Measurements from ENCODE around the gene RPL27. TPM values are rescaled to one million over a fixed set of nuclear protein-coding genes. Genes with fewer than 3 reads are reported as not detected.

RPL27 gene
- total and polyA plus RNA-seq, 2 of the 4 experiments (the other 2 are of a cell fraction), result 1,595 to 2,806 TPM

- Histone ChIP-seq H4K20me1 (ENCODE audit: insufficient read depth, low read length) (peaks cover 37% of the 10 kb centered on the region), H2AK9ac (replicated peaks; ENCODE audit: low read depth, low read length, poor library complexity) (peak overlapping the region; percentile 79), H3K4me1 (ENCODE audit: control insufficient read depth, insufficient read depth, low read length) (peaks cover 6% of the 10 kb centered on the region), H2BK15ac (ENCODE audit: low read depth, low read length) (no peak overlapping the region), H3K4me3 (ENCODE audit: insufficient read depth, low read depth, low read length) (peak overlapping the region; percentile 64), H3K14ac (replicated peaks; ENCODE audit: low read depth, low read length) (peak overlapping the region; percentile 93), H3K18ac (ENCODE audit: low read depth, low read length) (peak overlapping the region; percentile 2; the same call in 1 of the 2 replicates), H4K5ac (ENCODE audit: low read depth, low read length) (peak overlapping the region; percentile 44; the same call in 1 of the 2 replicates), H3K56ac (ENCODE audit: extremely low read depth, insufficient read depth, low read length) (peak overlapping the region; percentile 88), H3K27ac (ENCODE audit: insufficient read depth, low read length) (peak overlapping the region; percentile 86), H2BK5ac (ENCODE audit: low read depth, low read length, poor library complexity, severe bottlenecking) (peak overlapping the region; percentile 92), H3K79me1 (ENCODE audit: low read depth in 1 of 2, low read length in 2 of 2) (peaks cover 12 to 51% of the 10 kb centered on the region in 2 experiments; a peak in 3 of 4 replicates), H2BK120ac (ENCODE audit: low read depth, low read length) (no peak overlapping the region), H4K91ac (ENCODE audit: insufficient read depth, low read depth, low read length) (peak overlapping the region; percentile 73), H3K4ac (ENCODE audit: low read depth, low read length) (peak overlapping the region; percentile 94), H3K9me3 (ENCODE audit: control insufficient read depth, insufficient read depth, low read length) (no peaks in the 10 kb centered on the region), H3K9ac (ENCODE audit: low read depth, low read length) (peak overlapping the region; percentile 91), H2AFZ (replicated peaks; ENCODE audit: low read length, poor library complexity) (peak overlapping the region; percentile 87), H3K9me1 (ENCODE audit: insufficient read depth, low read length) (0 out of 2 replicates have a peak, but pooled peaks cover 3% of the 10 kb centered on the region), H3K23ac (ENCODE audit: low read depth, low read length) (peak overlapping the region; percentile 72), H2AK5ac (ENCODE audit: low read depth, low read length) (peak overlapping the region; percentile 96), H2BK20ac (ENCODE audit: low read depth, low read length) (no peak overlapping the region), H3K4me2 (ENCODE audit: low read depth, low read length) (peak overlapping the region; percentile 98), H3K36me3 (ENCODE audit: control insufficient read depth, insufficient read depth, low read length) (peaks cover 31% of the 10 kb centered on the region), H4K8ac (ENCODE audit: low read depth in 2 of 2, low read length in 2 of 2) (peak overlapping the region; percentile 54 to 91), H3K27me3 (ENCODE audit: control insufficient read depth, insufficient read depth, low read length) (no peaks in the 10 kb centered on the region)
- no TSS peak for BruUV-seq (replicated peaks)
- DNase-seq (no peak), ATAC-seq (ENCODE audit: low read depth) (no peak)
- ChIA-PET CTCF (interaction anchor here (1.9 kb wide), 1 partner anchor 30 kb away, joined by 9 read pairs; no protein-coding TSS in a partner anchor), POLR2A (ENCODE audit: unreplicated experiment) (interaction anchor here (1.6 kb wide), 1 partner anchor 10 kb away, joined by 5 read pairs; no protein-coding TSS in a partner anchor)
- TF ChIP-seq, protein P1, sequence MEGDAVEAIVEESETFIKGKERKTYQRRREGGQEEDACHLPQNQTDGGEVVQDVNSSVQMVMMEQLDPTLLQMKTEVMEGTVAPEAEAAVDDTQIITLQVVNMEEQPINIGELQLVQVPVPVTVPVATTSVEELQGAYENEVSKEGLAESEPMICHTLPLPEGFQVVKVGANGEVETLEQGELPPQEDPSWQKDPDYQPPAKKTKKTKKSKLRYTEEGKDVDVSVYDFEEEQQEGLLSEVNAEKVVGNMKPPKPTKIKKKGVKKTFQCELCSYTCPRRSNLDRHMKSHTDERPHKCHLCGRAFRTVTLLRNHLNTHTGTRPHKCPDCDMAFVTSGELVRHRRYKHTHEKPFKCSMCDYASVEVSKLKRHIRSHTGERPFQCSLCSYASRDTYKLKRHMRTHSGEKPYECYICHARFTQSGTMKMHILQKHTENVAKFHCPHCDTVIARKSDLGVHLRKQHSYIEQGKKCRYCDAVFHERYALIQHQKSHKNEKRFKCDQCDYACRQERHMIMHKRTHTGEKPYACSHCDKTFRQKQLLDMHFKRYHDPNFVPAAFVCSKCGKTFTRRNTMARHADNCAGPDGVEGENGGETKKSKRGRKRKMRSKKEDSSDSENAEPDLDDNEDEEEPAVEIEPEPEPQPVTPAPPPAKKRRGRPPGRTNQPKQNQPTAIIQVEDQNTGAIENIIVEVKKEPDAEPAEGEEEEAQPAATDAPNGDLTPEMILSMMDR (conservative IDR thresholded peaks at IDR 0.05; ENCODE audit: low read depth, low read length), result no peak
- no peak for TF ChIP-seq MXI1 (IDR thresholded peaks at IDR 0.05; ENCODE audit: borderline replicate concordance, low read depth, low read length)
- in situ Hi-C loops (cut with MboI; ENCODE audit: low sequenced_read_pairs), result loop anchor here (25.0 kb wide), 1 partner anchor 363 kb away; no protein-coding TSS in a partner anchor
- no CpG with 5 or more reads among the region's 10 CpGs for WGBS, 2 experiments (ENCODE audit: extremely low coverage in 2 of 2, insufficient read length in 1 of 2)
- dilution Hi-C loops (cut with HindIII; ENCODE audit: low sequenced_read_pairs, unreplicated experiment), result no loop called here
- intact Hi-C loops (cut with micrococcal nuclease), result loop anchor here (10.0 kb wide), 1 partner anchor 316 kb away; no protein-coding TSS in a partner anchor
These were observed 845 bp downstream of the RPL27 start for GRCh38 chr17:42999003-42999525.

All from IMR-90 (cell line).